MM.1S (cell line): Measurements from ENCODE around the gene DPY19L3.

Source experiments
- DNase-seq: peaks from one replicate; pipeline ENCODE4 v3.0.0-alpha.2; 2015
- H2AFZ ChIP-seq: fragments of 300-600 bp; sonication (generic); 2 replicates; pipeline ENCODE4 v1.6.0; 2016; ENCODE audit warnings: antibody characterized with exemption, low read length
- H3F3A ChIP-seq: fragments of 300-600 bp; sonication (generic); 2 replicates; pipeline ENCODE4 v1.6.1; 2016; ENCODE audit warnings: mild to moderate bottlenecking, antibody characterized with exemption, low read length, moderate library complexity, mixed read lengths; ENCODE audit not compliant: insufficient read depth
- H3K27ac ChIP-seq: fragments of 300-600 bp; sonication (generic); 2 replicates; pipeline ENCODE4 v1.5.1; 2016; ENCODE audit warnings: mild to moderate bottlenecking, low read length
- H3K27me3 ChIP-seq: fragments of 300-600 bp; sonication (generic); replicated peaks from 2 replicates; pipeline ENCODE4 v1.6.0; 2016; ENCODE audit warnings: low read length; ENCODE audit not compliant: insufficient read depth
- H3K36me3 ChIP-seq: fragments of 300-600 bp; sonication (generic); replicated peaks from 2 replicates; pipeline ENCODE4 v1.6.1; 2016; ENCODE audit warnings: mild to moderate bottlenecking, low read length, mixed read lengths; ENCODE audit not compliant: insufficient read depth
- H3K4me1 ChIP-seq: fragments of 300-600 bp; sonication (generic); 2 replicates; pipeline ENCODE4 v1.6.1; 2016; ENCODE audit warnings: low read length, mixed read lengths
- H3K4me2 ChIP-seq: fragments of 300-600 bp; sonication (generic); 2 replicates; pipeline ENCODE4 v1.6.0; 2016; ENCODE audit warnings: low read depth, low read length
- H3K4me3 ChIP-seq: fragments of 300-600 bp; sonication (generic); 2 replicates; pipeline ENCODE4 v1.5.1; 2016; ENCODE audit warnings: low read length, mixed read lengths
- H3K79me2 ChIP-seq: fragments of 300-600 bp; sonication (generic); 2 replicates; pipeline ENCODE4 v1.6.1; 2016; ENCODE audit warnings: mixed run types, low read length, mixed read lengths
- H3K9ac ChIP-seq: fragments of 300-600 bp; sonication (generic); 2 replicates; pipeline ENCODE4 v1.6.1; 2016; ENCODE audit warnings: low read length, mixed read lengths
- H3K9me2 ChIP-seq: fragments of 300-600 bp; sonication (generic); replicated peaks from 2 replicates; pipeline ENCODE4 v1.6.1; 2016; ENCODE audit warnings: mild to moderate bottlenecking, low read length, mixed read lengths; ENCODE audit not compliant: insufficient read depth
- H3K9me3 ChIP-seq: fragments of 300-600 bp; sonication (generic); replicated peaks from 2 replicates; pipeline ENCODE4 v1.6.1; 2016; ENCODE audit warnings: mild to moderate bottlenecking, low read length, mixed read lengths; ENCODE audit not compliant: insufficient read depth
- H4K20me1 ChIP-seq: fragments of 300-600 bp; sonication (generic); 2 replicates; pipeline ENCODE4 v1.6.1; 2016; ENCODE audit warnings: mild to moderate bottlenecking, low read length, moderate library complexity, mixed read lengths; ENCODE audit not compliant: insufficient read depth
- CTCF ChIP-seq: fragments of 300-600 bp; sonication (generic); IDR thresholded peaks from 2 replicates; pipeline ENCODE4 v1.5.1; 2016; ENCODE audit warnings: antibody characterized with exemption, low read length, mixed read lengths
- EZH2 ChIP-seq: fragments of 300-600 bp; sonication (generic); optimal IDR thresholded peaks from 2 replicates; pipeline ENCODE3; 2017; ENCODE audit warnings: low read depth, mild to moderate bottlenecking, antibody characterized with exemption, low read length, mixed read lengths
- EZH2phosphoT487 ChIP-seq: fragments of 300-600 bp; sonication (generic); IDR thresholded peaks from 2 replicates; pipeline ENCODE4 v1.6.1; 2018; ENCODE audit warnings: antibody characterized with exemption, low read length

DPY19L3 gene

GRCh38 chr19:32363175-32363574, 42.4 kb upstream of the DPY19L3 start:
- H2AFZ ChIP-seq = no peak overlapping the region
- H3K9me2 ChIP-seq = no peaks in the 10 kb centered on the region
- no peak overlapping the region for H3K4me2 ChIP-seq
- H3K27me3 ChIP-seq = no peaks in the 10 kb centered on the region
- no peaks in the 10 kb centered on the region for H3K9me3 ChIP-seq
- no peak overlapping the region for H3K27ac ChIP-seq
- no peak overlapping the region for H3K9ac ChIP-seq
- no peaks in the 10 kb centered on the region for H3K4me1 ChIP-seq
- TF ChIP-seq EZH2 (no peak), CTCF (no peak), EZH2phosphoT487 (no peak)
- H3F3A ChIP-seq = no peaks in the 10 kb centered on the region
- H3K79me2 ChIP-seq = peaks cover 65% of the 10 kb centered on the region
- no peak for DNase-seq
- H4K20me1 ChIP-seq = no peaks in the 10 kb centered on the region; the same call in 1 of the 2 replicates
- H3K4me3 ChIP-seq = no peak overlapping the region
- peaks cover 9% of the 10 kb centered on the region; the same call in 1 of the 2 replicates for H3K36me3 ChIP-seq

GRCh38 chr19:32363632-32364031, 41.9 kb upstream of the DPY19L3 start:
- Histone ChIP-seq H3K27me3 (no peaks in the 10 kb centered on the region), H3K9me3 (no peaks in the 10 kb centered on the region), H3K4me3 (no peak overlapping the region), H3K4me2 (no peak overlapping the region), H3K36me3 (peaks cover 6% of the 10 kb centered on the region; the same call in 1 of the 2 replicates), H3K4me1 (no peaks in the 10 kb centered on the region), H3K9me2 (no peaks in the 10 kb centered on the region), H3K27ac (no peak overlapping the region), H2AFZ (no peak overlapping the region), H3K79me2 (peaks cover 64% of the 10 kb centered on the region), H3K9ac (no peak overlapping the region), H3F3A (no peaks in the 10 kb centered on the region), H4K20me1 (no peaks in the 10 kb centered on the region; the same call in 1 of the 2 replicates)
- no peak for DNase-seq
- no peak for TF ChIP-seq EZH2
- TF ChIP-seq CTCF = no peak
- TF ChIP-seq EZH2phosphoT487 = no peak

- H3K79me2 ChIP-seq = peaks cover 68% of the 10 kb centered on the region
- no peak overlapping the region for H3K4me2 ChIP-seq
These were observed 41.5 kb upstream of the DPY19L3 start for GRCh38 chr19:32364040-32364439.

More at GRCh38 chr19:32364040-32364439, 41.5 kb upstream of the DPY19L3 start:
- peaks cover 6% of the 10 kb centered on the region; the same call in 1 of the 2 replicates for H3K36me3 ChIP-seq
- no peak overlapping the region for H2AFZ ChIP-seq
- no peaks in the 10 kb centered on the region for H3K9me3 ChIP-seq
- H3K9me2 ChIP-seq = no peaks in the 10 kb centered on the region
- no peak overlapping the region for H3K4me3 ChIP-seq
- no peaks in the 10 kb centered on the region for H3F3A ChIP-seq
- H3K4me1 ChIP-seq = no peaks in the 10 kb centered on the region
- no peak for DNase-seq
- TF ChIP-seq EZH2phosphoT487 (no peak), CTCF (no peak), EZH2 (no peak)
- H4K20me1 ChIP-seq = no peaks in the 10 kb centered on the region
- no peak overlapping the region for H3K27ac ChIP-seq
- no peak overlapping the region for H3K9ac ChIP-seq
- no peaks in the 10 kb centered on the region for H3K27me3 ChIP-seq
